ENCODE measurements around the gene CEMIP.

GRCh38 chr15:80946576-80946975 is 167.4 kb downstream of the CEMIP start:
- TF ChIP-seq SUZ12 (IDR thresholded peaks at IDR 0.05): no peak
- TF ChIP-seq FOXA1 (IDR thresholded peaks at IDR 0.05): no peak
- no peak for TF ChIP-seq NFRKB (IDR thresholded peaks at IDR 0.05)
- TF ChIP-seq SP1 (IDR thresholded peaks at IDR 0.05): no peak
- no peak for TF ChIP-seq FOXK2 (IDR thresholded peaks at IDR 0.05)
- TF ChIP-seq LEF1 (IDR thresholded peaks at IDR 0.05; ENCODE audit: borderline replicate concordance): no peak
- no peak for TF ChIP-seq FOXM1 (IDR thresholded peaks at IDR 0.05; ENCODE audit: borderline replicate concordance)
- no peak for TF ChIP-seq BHLHE40 (IDR thresholded peaks at IDR 0.05; ENCODE audit: borderline replicate concordance)
- TF ChIP-seq TARDBP (IDR thresholded peaks at IDR 0.05): no peak
- TF ChIP-seq, protein P1, sequence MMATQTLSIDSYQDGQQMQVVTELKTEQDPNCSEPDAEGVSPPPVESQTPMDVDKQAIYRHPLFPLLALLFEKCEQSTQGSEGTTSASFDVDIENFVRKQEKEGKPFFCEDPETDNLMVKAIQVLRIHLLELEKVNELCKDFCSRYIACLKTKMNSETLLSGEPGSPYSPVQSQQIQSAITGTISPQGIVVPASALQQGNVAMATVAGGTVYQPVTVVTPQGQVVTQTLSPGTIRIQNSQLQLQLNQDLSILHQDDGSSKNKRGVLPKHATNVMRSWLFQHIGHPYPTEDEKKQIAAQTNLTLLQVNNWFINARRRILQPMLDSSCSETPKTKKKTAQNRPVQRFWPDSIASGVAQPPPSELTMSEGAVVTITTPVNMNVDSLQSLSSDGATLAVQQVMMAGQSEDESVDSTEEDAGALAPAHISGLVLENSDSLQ (IDR thresholded peaks at IDR 0.05): no peak
- no peak for TF ChIP-seq HDGF (IDR thresholded peaks at IDR 0.05; ENCODE audit: borderline replicate concordance)
- TF ChIP-seq CTBP1 (IDR thresholded peaks at IDR 0.05; ENCODE audit: borderline replicate concordance): no peak
- TF ChIP-seq ZNF384 (IDR thresholded peaks at IDR 0.05): no peak
